Mesenchymal stem cell (in vitro differentiated cells and primary cell): ENCODE data around the gene SLC7A14.

ENCODE experiments used
- DNase-seq: peaks from one replicate; pipeline ENCODE4 v3.0.0-alpha.2; 2013
- H2AFZ ChIP-seq: one replicate; pipeline ENCODE4 v1.6.1; 2013; ENCODE audit warnings: low read depth, mild to moderate bottlenecking, control low read depth, inconsistent platforms, low read length, moderate library complexity
- H2AK5ac ChIP-seq: 2 replicates; pipeline ENCODE4 v1.6.1; 2013; ENCODE audit warnings: low read length, moderate library complexity, mild to moderate bottlenecking, inconsistent platforms; ENCODE audit not compliant: severe bottlenecking
- H2BK120ac ChIP-seq: one replicate; pipeline ENCODE4 v1.6.1; 2013; ENCODE audit warnings: low read depth, mild to moderate bottlenecking, inconsistent platforms, low read length, moderate library complexity
- H2BK12ac ChIP-seq, 2 experiments: one replicate each; pipeline ENCODE4 v1.6.1; 2013; ENCODE audit warnings: inconsistent platforms in 2 of 2, low read length in 2 of 2, mild to moderate bottlenecking in 2 of 2, moderate library complexity in 2 of 2, control low read depth in 1 of 2
- H2BK15ac ChIP-seq: one replicate; pipeline ENCODE4 v1.6.1; 2013; ENCODE audit warnings: mild to moderate bottlenecking, low read depth, inconsistent platforms; ENCODE audit not compliant: poor library complexity, severe bottlenecking
- H2BK5ac ChIP-seq: 2 replicates; pipeline ENCODE4 v1.6.1; 2013; ENCODE audit warnings: low read depth, mild to moderate bottlenecking, low read length, control low read depth, inconsistent platforms; ENCODE audit not compliant: poor library complexity, severe bottlenecking
- H3K14ac ChIP-seq, 2 experiments: one replicate each; pipeline ENCODE4 v1.6.1; 2013; ENCODE audit warnings: inconsistent platforms in 2 of 2, low read length in 2 of 2, control low read depth in 1 of 2, mild to moderate bottlenecking in 1 of 2, moderate library complexity in 1 of 2
- H3K18ac ChIP-seq, 2 experiments: one replicate each; pipeline ENCODE4 v1.6.1; 2013; ENCODE audit warnings: inconsistent platforms in 2 of 2, low read length in 2 of 2, control low read depth in 1 of 2, low read depth in 1 of 2, mild to moderate bottlenecking in 1 of 2
- H3K23ac ChIP-seq, 2 experiments: one replicate each; pipeline ENCODE4 v1.6.1; 2013; ENCODE audit warnings: inconsistent platforms in 2 of 2, low read length in 2 of 2, mild to moderate bottlenecking in 2 of 2, moderate library complexity in 2 of 2, control low read depth in 1 of 2
- H3K27ac ChIP-seq: 2 replicates; pipeline ENCODE4 v1.5.1; 2013; ENCODE audit warnings: mild to moderate bottlenecking, moderate library complexity, low read length, control low read depth, inconsistent platforms; ENCODE audit not compliant: poor library complexity, severe bottlenecking
- H3K27me3 ChIP-seq, 2 experiments: 2 replicates each; pipeline versions ENCODE4 v1.6.1 to v1.7.0; 2013; ENCODE audit warnings: low read length in 2 of 2, mild to moderate bottlenecking in 2 of 2, moderate library complexity in 2 of 2, control low read depth in 1 of 2, inconsistent platforms in 1 of 2; ENCODE audit not compliant: control insufficient read depth in 1 of 2, insufficient read depth in 1 of 2
- H3K36me3 ChIP-seq, 2 experiments: 2 replicates each; pipeline versions ENCODE4 v1.6.1 to v1.7.0; 2013; ENCODE audit warnings: low read length in 2 of 2, control low read depth in 1 of 2, inconsistent platforms in 1 of 2, low read depth in 1 of 2, mild to moderate bottlenecking in 1 of 2; ENCODE audit not compliant: insufficient read depth in 2 of 2, control insufficient read depth in 1 of 2
- H3K4ac ChIP-seq, 2 experiments: one replicate each; pipeline ENCODE4 v1.6.1; 2013; ENCODE audit warnings: inconsistent platforms in 2 of 2, low read length in 2 of 2, mild to moderate bottlenecking in 2 of 2, moderate library complexity in 2 of 2, control low read depth in 1 of 2, low read depth in 1 of 2
- H3K4me1 ChIP-seq: 2 replicates; pipeline ENCODE4 v1.6.1; 2013; ENCODE audit warnings: low read depth, low read length, control low read depth; ENCODE audit not compliant: control insufficient read depth, insufficient read depth
- H3K4me2 ChIP-seq: 2 replicates; pipeline ENCODE4 v1.6.1; 2013; ENCODE audit warnings: low read length, mild to moderate bottlenecking, inconsistent platforms; ENCODE audit not compliant: poor library complexity, severe bottlenecking
- H3K4me3 ChIP-seq, 2 experiments: 2 replicates each; pipeline versions ENCODE4 v1.5.1 to v1.7.0; 2013; ENCODE audit warnings: low read length in 2 of 2, mild to moderate bottlenecking in 2 of 2, control low read depth in 1 of 2, low read depth in 1 of 2; ENCODE audit not compliant: insufficient read depth in 1 of 2
- H3K79me1 ChIP-seq: replicated peaks from 2 replicates; pipeline ENCODE4 v1.6.1; 2013; ENCODE audit warnings: mild to moderate bottlenecking, control low read depth, low read length, inconsistent platforms; ENCODE audit not compliant: poor library complexity, severe bottlenecking
- H3K9ac ChIP-seq: 2 replicates; pipeline ENCODE4 v1.7.0; 2013; ENCODE audit warnings: mild to moderate bottlenecking, low read length, moderate library complexity
- H3K9me3 ChIP-seq: 2 replicates; pipeline ENCODE4 v1.7.0; 2013; ENCODE audit warnings: mild to moderate bottlenecking, low read length; ENCODE audit not compliant: control insufficient read depth
- H4K8ac ChIP-seq: one replicate; pipeline ENCODE4 v1.6.1; 2013; ENCODE audit warnings: inconsistent platforms, mild to moderate bottlenecking, low read length, moderate library complexity
- H4K91ac ChIP-seq: one replicate; pipeline ENCODE4 v1.6.1; 2013; ENCODE audit warnings: mild to moderate bottlenecking, low read length, inconsistent platforms
- WGBS: methylation state at CpG from one replicate; pipeline ENCODE4 v1.1.7; 2013; ENCODE audit warnings: mixed read lengths; 5-methylcytosine and 5-hydroxymethylcytosine counted together

SLC7A14 gene

GRCh38 chr3:170539897-170540296 is 46.0 kb downstream of the SLC7A14 start:
- H3K14ac ChIP-seq, result no peak overlapping the region
- H2BK120ac ChIP-seq, result no peak overlapping the region
- H3K18ac ChIP-seq, result no peak overlapping the region
- H3K79me1 ChIP-seq, result no peaks in the 10 kb centered on the region
- H3K27me3 ChIP-seq, result no peaks in the 10 kb centered on the region
- H3K23ac ChIP-seq, result no peak overlapping the region
- no peak overlapping the region for H4K91ac ChIP-seq
- H3K36me3 ChIP-seq, result peaks cover 0 to 4% of the 10 kb centered on the region in 2 experiments
- no peak overlapping the region for H2AFZ ChIP-seq
- WGBS, result 97% methylated on average over 2 of the region's 3 CpGs
- no peak overlapping the region for H2BK5ac ChIP-seq
- no peak overlapping the region for H3K27ac ChIP-seq
- H2BK12ac ChIP-seq, result no peak overlapping the region
- no peak overlapping the region for H2BK15ac ChIP-seq
- H3K4me2 ChIP-seq, result no peak overlapping the region
- no peak overlapping the region for H2AK5ac ChIP-seq
- no peaks in the 10 kb centered on the region for H3K9me3 ChIP-seq
- H4K8ac ChIP-seq, result no peak overlapping the region
- H3K4me3 ChIP-seq, result no peak overlapping the region
- no peak overlapping the region for H3K4ac ChIP-seq
- H3K4me1 ChIP-seq, result peaks cover 1% of the 10 kb centered on the region
- H3K9ac ChIP-seq, result no peak overlapping the region
- DNase-seq, result no peak

DNA sequence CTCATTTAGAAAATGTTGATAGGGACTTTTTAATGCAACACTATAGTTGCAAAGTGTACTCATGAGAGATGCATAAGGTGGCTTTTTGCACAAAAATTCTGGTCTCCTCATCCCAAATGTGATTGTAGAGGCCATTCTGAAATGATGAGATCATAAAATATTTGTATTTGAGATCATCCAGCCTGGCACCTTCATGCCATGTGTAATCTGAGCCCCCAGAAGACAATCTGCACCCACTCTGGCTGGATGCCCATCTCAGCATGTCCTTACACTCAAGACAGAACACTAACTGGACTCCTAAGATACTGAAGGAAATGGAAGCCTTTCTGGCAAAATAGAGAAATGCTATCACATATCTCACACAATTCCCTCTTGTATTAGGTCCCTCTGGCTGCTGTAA is 49.2 kb downstream of the SLC7A14 start:
- H2AFZ ChIP-seq, result no peak overlapping the region
- H3K23ac ChIP-seq, result no peak overlapping the region
- H2BK120ac ChIP-seq, result no peak overlapping the region
- no peak for DNase-seq
- H3K27ac ChIP-seq, result no peak overlapping the region
- no peak overlapping the region for H3K4me2 ChIP-seq
- H3K9me3 ChIP-seq, result no peaks in the 10 kb centered on the region
- H2BK12ac ChIP-seq, result no peak overlapping the region
- H2AK5ac ChIP-seq, result no peak overlapping the region
- H3K36me3 ChIP-seq, result peaks cover 0 to 11% of the 10 kb centered on the region in 2 experiments
- H3K4me1 ChIP-seq, result peaks cover 4% of the 10 kb centered on the region
- no peak overlapping the region for H4K91ac ChIP-seq
- H2BK5ac ChIP-seq, result no peak overlapping the region
- H3K4ac ChIP-seq, result no peak overlapping the region
- H2BK15ac ChIP-seq, result no peak overlapping the region
- no peak overlapping the region for H3K18ac ChIP-seq
- no peaks in the 10 kb centered on the region for H3K79me1 ChIP-seq
- no peak overlapping the region for H3K14ac ChIP-seq
- H4K8ac ChIP-seq, result no peak overlapping the region
- no peak overlapping the region for H3K9ac ChIP-seq
- H3K4me3 ChIP-seq, result no peak overlapping the region
- H3K27me3 ChIP-seq, result no peaks in the 10 kb centered on the region

DNA sequence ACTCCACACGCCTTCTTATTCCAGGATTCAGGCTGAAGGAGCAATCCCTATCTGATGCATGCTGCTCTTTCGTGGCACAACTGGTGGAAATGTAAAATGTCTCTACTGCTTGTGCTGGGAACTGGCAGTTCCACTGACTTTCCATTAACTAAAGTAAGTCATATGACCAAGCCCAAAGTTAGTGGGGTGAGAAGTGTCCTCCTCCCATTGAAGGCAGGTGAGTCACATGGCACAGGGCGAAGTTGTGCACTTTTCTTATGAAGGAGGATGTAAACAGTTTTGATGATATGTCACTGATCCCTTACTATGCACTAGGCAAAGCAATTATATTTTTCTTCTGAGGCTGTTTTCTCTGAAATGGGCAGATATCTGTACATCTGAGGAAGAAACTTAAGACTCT is 51.6 kb downstream of the SLC7A14 start:
- Histone ChIP-seq H3K9ac (no peak overlapping the region), H3K4me3 (no peak overlapping the region), H2AK5ac (no peak overlapping the region), H2BK5ac (no peak overlapping the region), H3K4ac (no peak overlapping the region), H2BK12ac (peak overlapping the region in 1 of 2 experiments; percentile 16), H2BK15ac (no peak overlapping the region), H3K14ac (no peak overlapping the region), H3K27ac (no peak overlapping the region), H3K18ac (no peak overlapping the region), H3K36me3 (peaks cover 0 to 11% of the 10 kb centered on the region in 2 experiments), H4K8ac (peak overlapping the region; percentile 35), H3K9me3 (no peaks in the 10 kb centered on the region), H3K23ac (no peak overlapping the region), H2AFZ (no peak overlapping the region), H4K91ac (no peak overlapping the region), H3K4me2 (no peak overlapping the region), H3K27me3 (no peaks in the 10 kb centered on the region), H3K4me1 (peaks cover 4% of the 10 kb centered on the region), H3K79me1 (no peaks in the 10 kb centered on the region), H2BK120ac (no peak overlapping the region)
- no peak for DNase-seq
- WGBS, result 89% methylated on average over 3 of the region's 3 CpGs

- Histone ChIP-seq H2BK5ac (no peak overlapping the region), H3K14ac (no peak overlapping the region), H3K4ac (no peak overlapping the region), H3K4me1 (peaks cover 4% of the 10 kb centered on the region), H3K23ac (no peak overlapping the region), H2BK15ac (no peak overlapping the region), H3K79me1 (no peaks in the 10 kb centered on the region), H3K18ac (no peak overlapping the region), H3K9me3 (no peaks in the 10 kb centered on the region), H3K27me3 (no peaks in the 10 kb centered on the region), H3K4me2 (no peak overlapping the region), H3K36me3 (peaks cover 0 to 7% of the 10 kb centered on the region in 2 experiments), H2AFZ (no peak overlapping the region), H2BK120ac (no peak overlapping the region), H4K91ac (no peak overlapping the region), H3K27ac (no peak overlapping the region), H3K9ac (peak overlapping the region; percentile 63), H3K4me3 (no peak overlapping the region), H4K8ac (no peak overlapping the region), H2BK12ac (no peak overlapping the region), H2AK5ac (no peak overlapping the region)
- DNase-seq, result no peak
- 99% methylated on average over 6 of the region's 6 CpGs for WGBS
Observed at GRCh38 chr3:170532573-170532972, 53.3 kb downstream of the SLC7A14 start.
